ENCODE results near the gene VWC2L.

VWC2L gene

GRCh38 chr2:214542866-214543265, 132.0 kb downstream of the VWC2L start:
- DNase-seq = no peak

- DNase-seq = no peak
These were observed 132.6 kb downstream of the VWC2L start for GRCh38 chr2:214543386-214543955.

GRCh38 chr2:214545898-214546542, 135.2 kb downstream of the VWC2L start:
- DNase-seq = no peak

- DNase-seq = no peak
These were observed 137.1 kb downstream of the VWC2L start for GRCh38 chr2:214547931-214548330.

- DNase-seq = no peak
These were observed 139.1 kb downstream of the VWC2L start for GRCh38 chr2:214549946-214550345.

GRCh38 chr2:214550786-214551185, 139.9 kb downstream of the VWC2L start:
- no peak for DNase-seq

GRCh38 chr2:214557884-214558283, 147.0 kb downstream of the VWC2L start:
- no peak for DNase-seq

GRCh38 chr2:214558341-214558740, 147.5 kb downstream of the VWC2L start:
- DNase-seq = no peak

GRCh38 chr2:214560176-214560575, 149.3 kb downstream of the VWC2L start:
- DNase-seq = no peak

GRCh38 chr2:214560618-214561190, 149.8 kb downstream of the VWC2L start:
- no peak for DNase-seq

GRCh38 chr2:214565246-214565645, 154.4 kb downstream of the VWC2L start:
- no peak for DNase-seq

GRCh38 chr2:214566457-214566856, 155.6 kb downstream of the VWC2L start:
- no peak for DNase-seq

- no peak for DNase-seq
These were observed 158.7 kb downstream of the VWC2L start for GRCh38 chr2:214569419-214570035.

GRCh38 chr2:214574084-214574781, 163.4 kb downstream of the VWC2L start:
- DNase-seq = no peak

GRCh38 chr2:214575030-214575429, 164.2 kb downstream of the VWC2L start:
- no peak for DNase-seq

- no peak for DNase-seq
These were observed 164.6 kb downstream of the VWC2L start for GRCh38 chr2:214575465-214575864.

- no peak for DNase-seq
These were observed 166.9 kb downstream of the VWC2L start for GRCh38 chr2:214577769-214578168.

- no peak for DNase-seq
These were observed 167.6 kb downstream of the VWC2L start for GRCh38 chr2:214578442-214578841.

- no peak for DNase-seq
These were observed 168.2 kb downstream of the VWC2L start for GRCh38 chr2:214579035-214579434.

GRCh38 chr2:214587442-214587841, 176.6 kb downstream of the VWC2L start:
- no peak for DNase-seq

GRCh38 chr2:214591366-214591765, 180.5 kb downstream of the VWC2L start:
- DNase-seq = peak; percentile 9

GRCh38 chr2:214592011-214592410, 181.2 kb downstream of the VWC2L start:
- no peak for DNase-seq

- DNase-seq = no peak
These were observed 182.9 kb downstream of the VWC2L start for GRCh38 chr2:214593727-214594126.

Data from NCI-H1436 (cell line).